Prostate gland (tissue), 2 donors: ENCODE data around the gene C16orf96.

Source experiments
- CTCF ChIP-seq, 4 experiments: fragments of 200-600 bp in 2 of 4; fragments of 450-650 bp in 2 of 4; sonication (generic) in 2 of 4; IDR thresholded peaks; 1 replicate in 3 of 4; 2 replicates in 1 of 4; pipeline ENCODE4 v1.5.1; 2016 to 2019; ENCODE audit warnings: antibody characterized with exemption in 4 of 4, mild to moderate bottlenecking in 2 of 4, moderate library complexity in 2 of 4
- POLR2A ChIP-seq: fragments of 450-650 bp; IDR thresholded peaks from one replicate; pipeline ENCODE4 v1.6.1; 2016; ENCODE audit warnings: antibody characterized with exemption, mild to moderate bottlenecking
- POLR2AphosphoS5 ChIP-seq: sonication (generic); formaldehyde crosslinking; IDR thresholded peaks from one replicate; pipeline ENCODE4 v1.6.1; 2017; ENCODE audit warnings: antibody characterized with exemption

DNA sequence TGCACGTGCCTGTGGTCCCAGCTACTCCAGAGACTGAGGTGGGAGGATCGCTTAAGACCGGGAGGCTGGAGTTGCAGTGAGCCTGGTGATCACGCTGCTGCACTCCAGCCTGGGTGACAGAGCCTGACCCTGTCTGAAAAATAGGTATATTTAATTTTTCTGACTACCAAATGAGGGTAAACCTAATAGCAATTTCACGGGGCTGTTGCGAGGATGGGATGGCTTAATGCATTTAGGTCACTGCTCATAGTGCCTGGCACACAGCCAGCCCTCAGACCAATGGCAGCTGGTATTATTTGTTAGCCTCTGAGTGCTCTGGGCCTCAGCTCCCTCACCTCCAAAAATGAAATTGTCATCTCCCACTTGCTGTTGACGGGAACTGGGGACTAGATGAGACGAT lies 11.7 kb upstream of the C16orf96 start:
- no peak for TF ChIP-seq CTCF (IDR thresholded peaks at IDR 0.05)
- no peak for TF ChIP-seq POLR2A
- TF ChIP-seq POLR2AphosphoS5 = no peak
